Esophagus muscularis mucosa (tissue), 4 donors: ENCODE results near the gene ID1. TPM values are rescaled to one million over a fixed set of nuclear protein-coding genes. Genes with fewer than 3 reads are reported as not detected.

Experiments used
- DNase-seq: peaks from one replicate; pipeline ENCODE4 v3.0.0-alpha.2; 2017; ENCODE audit errors: extremely low spot score
- H3K27ac ChIP-seq, 4 donors: fragments of 200-600 bp; sonication (generic); replicated peaks in 1 of 4; 1 replicate in 3 of 4; 2 replicates in 1 of 4; pipeline ENCODE4 v1.5.1; 2016 to 2019; ENCODE audit warnings: mild to moderate bottlenecking in 1 of 4
- H3K27me3 ChIP-seq, 4 donors: fragments of 200-600 bp; sonication (generic); one replicate each; pipeline versions ENCODE4 v1.5.1 to v1.6.0; 2016 to 2019
- H3K36me3 ChIP-seq, 4 donors: fragments of 200-600 bp; sonication (generic); one replicate each; pipeline ENCODE4 v1.5.1; 2016 to 2019
- H3K4me1 ChIP-seq, 4 donors: fragments of 200-600 bp; sonication (generic); one replicate each; pipeline ENCODE4 v1.5.1; 2016 to 2019
- H3K4me3 ChIP-seq, 4 donors: fragments of 200-600 bp; sonication (generic); 1 replicate in 2 of 4; 2 replicates in 2 of 4; pipeline ENCODE4 v1.5.1; 2016 to 2019; ENCODE audit warnings: mild to moderate bottlenecking in 4 of 4, moderate library complexity in 1 of 4
- H3K9me3 ChIP-seq, 4 donors: fragments of 200-600 bp; sonication (generic); 1 replicate in 3 of 4; 2 replicates in 1 of 4; pipeline ENCODE4 v1.5.1; 2016 to 2019
- CTCF ChIP-seq, 3 experiments: fragments of 200-600 bp in 2 of 3; fragments of 450-650 bp in 1 of 3; sonication (generic) in 2 of 3; IDR thresholded peaks; one replicate each; pipeline ENCODE4 v1.5.1; 2017 to 2019; ENCODE audit warnings: antibody characterized with exemption in 3 of 3, mild to moderate bottlenecking in 2 of 3, moderate library complexity in 1 of 3
- EP300 ChIP-seq: sonication (generic); formaldehyde crosslinking; IDR thresholded peaks from one replicate; pipeline ENCODE4 v1.6.1; 2017; ENCODE audit warnings: antibody characterized with exemption
- POLR2A ChIP-seq: fragments of 450-650 bp; IDR thresholded peaks from one replicate; pipeline ENCODE4 v1.6.1; 2017; ENCODE audit warnings: antibody characterized with exemption, moderate library complexity, mild to moderate bottlenecking, low read depth
- POLR2AphosphoS5 ChIP-seq, 2 donors: sonication (generic); formaldehyde crosslinking; IDR thresholded peaks; one replicate each; pipeline ENCODE4 v1.6.1; 2017; ENCODE audit warnings: antibody characterized with exemption in 2 of 2
- WGBS: methylation state at CpG from one replicate; pipeline ENCODE4 v1.1.5; 2018; 5-methylcytosine and 5-hydroxymethylcytosine counted together
- intact Hi-C: fragments of 100-400 bp; cut with DNase I; formaldehyde crosslinking; loops from one replicate; pipeline ENCODE4 v1.15.1; 2023
- total RNA-seq, 4 donors: library from RNA; depleted of rRNA; stranded (reverse); fragments of >200 nt; gene quantifications; one replicate each; pipeline versions ENCODE4 v1.1.0 to v1.2.1, GENCODE V29; 2016

The ID1 gene
- total RNA-seq, 4 donors from 2014 or later, result 199 to 744 (median 532) TPM

- peak overlapping the region in 3 of 4 donors; percentile 27 to 34 (median 31) for H3K4me3 ChIP-seq
- no peaks in the 10 kb centered on the region for H3K9me3 ChIP-seq
- peaks cover 0 to 32% (median 6%) of the 10 kb centered on the region in 4 donors for H3K27me3 ChIP-seq
- TF ChIP-seq EP300 (no peak), POLR2AphosphoS5 (IDR thresholded peaks at IDR 0.05) (no peak), CTCF (IDR thresholded peaks at IDR 0.05) (no peak), POLR2A (no peak)
- DNase-seq, result no peak
- WGBS, result 100% methylated on average over 1 of the region's 4 CpGs
- H3K27ac ChIP-seq, result peak overlapping the region; percentile 33 to 62 (median 46)
- H3K4me1 ChIP-seq, result peaks cover 0 to 11% (median 5%) of the 10 kb centered on the region in 4 donors
- no peaks in the 10 kb centered on the region for H3K36me3 ChIP-seq
- intact Hi-C loops, result no loop called here
These were observed 33.2 kb downstream of the ID1 start for GRCh38 chr20:31638317-31638716.

GRCh38 chr20:31638816-31639215 is 33.7 kb downstream of the ID1 start:
- no peak for DNase-seq
- Histone ChIP-seq H3K9me3 (no peaks in the 10 kb centered on the region), H3K27me3 (peaks cover 0 to 32% (median 6%) of the 10 kb centered on the region in 4 donors), H3K36me3 (no peaks in the 10 kb centered on the region), H3K4me1 (peaks cover 0 to 8% (median 5%) of the 10 kb centered on the region in 4 donors), H3K4me3 (no peak overlapping the region), H3K27ac (peak overlapping the region in 3 of 4 donors; percentile 33 to 62 (median 43))
- no peak for TF ChIP-seq POLR2AphosphoS5 (IDR thresholded peaks at IDR 0.05)
- no peak for TF ChIP-seq CTCF (IDR thresholded peaks at IDR 0.05)
- no peak for TF ChIP-seq EP300
- no peak for TF ChIP-seq POLR2A
- intact Hi-C loops, result no loop called here
- 79% methylated on average over 4 of the region's 4 CpGs for WGBS

- intact Hi-C loops, result no loop called here
- Histone ChIP-seq H3K4me3 (no peak overlapping the region), H3K36me3 (no peaks in the 10 kb centered on the region), H3K9me3 (no peaks in the 10 kb centered on the region), H3K4me1 (peaks cover 0 to 8% (median 5%) of the 10 kb centered on the region in 4 donors), H3K27ac (no peak overlapping the region), H3K27me3 (peaks cover 0 to 32% (median 6%) of the 10 kb centered on the region in 4 donors)
- 85% methylated on average over 3 of the region's 3 CpGs for WGBS
- no peak for DNase-seq
- no peak for TF ChIP-seq POLR2A
- TF ChIP-seq POLR2AphosphoS5 (IDR thresholded peaks at IDR 0.05), result no peak
- TF ChIP-seq CTCF (IDR thresholded peaks at IDR 0.05), result no peak
- TF ChIP-seq EP300, result no peak
These were observed 35.2 kb downstream of the ID1 start for GRCh38 chr20:31640259-31640658.

GRCh38 chr20:31641391-31641790 is 36.3 kb downstream of the ID1 start:
- intact Hi-C loops, result no loop called here
- no peak overlapping the region for H3K4me3 ChIP-seq

More at GRCh38 chr20:31641391-31641790, 36.3 kb downstream of the ID1 start:
- H3K36me3 ChIP-seq, result no peaks in the 10 kb centered on the region
- peaks cover 0 to 8% (median 5%) of the 10 kb centered on the region in 4 donors for H3K4me1 ChIP-seq
- TF ChIP-seq CTCF (IDR thresholded peaks at IDR 0.05) (no peak), POLR2A (no peak), EP300 (no peak), POLR2AphosphoS5 (IDR thresholded peaks at IDR 0.05) (no peak)
- peaks cover 0 to 32% (median 6%) of the 10 kb centered on the region in 4 donors for H3K27me3 ChIP-seq
- H3K9me3 ChIP-seq, result no peaks in the 10 kb centered on the region
- H3K27ac ChIP-seq, result no peak overlapping the region
- 92% methylated on average over 6 of the region's 6 CpGs for WGBS
- no peak for DNase-seq
